ENCODE data around the gene MAP7D3.

Gene MAP7D3

DNA sequence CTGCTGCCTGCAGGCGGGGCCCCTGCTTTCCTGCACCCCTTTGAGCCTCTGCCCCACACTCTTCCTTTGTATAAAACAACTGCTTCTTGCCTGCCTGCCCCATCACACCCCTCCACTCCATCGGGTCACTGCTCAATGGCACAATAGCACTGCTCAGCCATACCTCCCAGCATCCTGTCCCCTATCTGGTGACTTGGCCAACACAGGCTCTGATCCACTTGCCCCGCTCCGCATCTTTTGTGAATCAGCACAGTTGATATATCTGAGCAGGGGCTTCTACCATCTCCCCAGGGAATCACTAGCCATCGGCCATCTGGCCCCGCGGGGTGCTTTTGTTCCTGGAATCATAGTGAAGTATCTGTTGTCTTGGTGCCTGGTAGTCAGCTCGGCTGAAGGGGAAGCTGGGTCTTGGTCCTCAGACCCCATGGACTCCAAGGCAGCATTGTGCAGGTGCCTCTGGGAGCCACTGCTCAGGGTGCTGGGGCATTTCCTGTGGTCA is 45.3 kb downstream of the MAP7D3 start:
- no peak for DNase-seq

- DNase-seq = peak; percentile 13
Observed at GRCh38 chrX:136204571-136204970, 46.6 kb downstream of the MAP7D3 start.

- no peak for DNase-seq
Observed at GRCh38 chrX:136203951-136204350, 47.2 kb downstream of the MAP7D3 start.

GRCh38 chrX:136203438-136203837 is 47.8 kb downstream of the MAP7D3 start:
- no peak for DNase-seq

GRCh38 chrX:136202889-136203288 is 48.3 kb downstream of the MAP7D3 start:
- no peak for DNase-seq

DNA sequence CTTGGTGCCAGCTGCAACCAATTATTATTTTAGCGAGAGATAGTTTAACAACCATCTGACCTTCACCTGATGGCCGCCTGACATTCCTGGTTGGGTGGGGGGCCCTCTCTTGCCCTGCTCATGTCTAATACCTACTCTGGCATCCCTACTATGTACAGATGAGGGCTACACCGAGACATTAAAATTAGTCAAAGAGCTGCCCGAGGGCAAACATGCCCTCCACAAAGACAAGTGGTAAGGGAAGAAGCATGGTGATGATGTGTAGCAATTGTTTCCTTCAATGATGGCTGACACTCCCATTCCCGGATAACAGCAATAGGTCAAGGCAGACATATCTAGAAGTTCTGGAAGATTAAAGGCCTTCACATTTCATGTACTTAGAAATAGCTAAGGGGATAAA is 49.6 kb downstream of the MAP7D3 start:
- DNase-seq = no peak

DNA sequence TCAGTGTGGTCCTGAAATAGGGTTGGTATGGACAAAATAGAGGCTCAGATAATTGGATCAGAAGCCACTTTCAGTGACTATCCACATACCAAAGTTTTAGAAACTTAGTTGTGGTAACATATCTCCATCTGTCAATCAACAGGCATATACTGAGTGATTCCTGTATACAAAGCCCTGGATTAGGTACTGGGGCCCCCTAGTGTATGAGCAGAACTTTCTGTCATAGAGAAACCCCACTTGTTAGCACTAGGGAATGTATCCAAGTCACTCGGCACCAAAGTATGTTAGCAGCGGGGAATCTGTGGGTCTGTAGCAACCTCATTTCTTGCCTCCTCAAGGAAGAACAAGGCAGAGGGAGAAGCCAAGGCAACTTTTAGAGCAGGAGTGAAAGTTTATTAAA is 50.7 kb downstream of the MAP7D3 start:
- peak; percentile 41 for DNase-seq

- DNase-seq = no peak
Observed at GRCh38 chrX:136199365-136199764, 51.8 kb downstream of the MAP7D3 start.

DNA sequence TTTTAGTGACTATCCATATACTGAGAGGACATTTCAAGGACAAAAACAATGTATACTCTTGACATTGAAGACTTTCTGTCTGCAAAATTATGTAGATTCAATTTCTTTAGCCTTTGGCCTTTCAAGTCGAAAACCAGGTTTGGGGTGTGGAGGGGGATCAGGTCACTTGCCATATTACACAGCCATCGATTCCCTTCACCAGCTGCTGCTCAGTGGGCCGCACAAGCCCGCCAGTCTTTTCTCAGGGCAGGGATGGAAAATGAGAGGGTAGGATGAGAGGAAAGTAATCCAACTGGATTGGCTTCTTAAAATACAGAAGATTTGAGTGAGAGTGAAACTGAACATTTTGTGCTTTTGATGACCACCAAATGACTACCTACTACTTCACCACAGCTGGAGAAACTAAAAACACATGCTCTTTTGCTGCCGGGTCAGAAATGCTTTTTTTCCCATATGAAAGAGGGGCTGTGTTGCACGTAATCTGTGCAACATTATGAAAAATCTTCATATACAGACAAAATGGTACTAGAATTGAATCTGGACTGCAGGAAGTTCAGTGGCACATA is 52.4 kb downstream of the MAP7D3 start:
- DNase-seq = no peak

GRCh38 chrX:136198010-136198409 is 53.2 kb downstream of the MAP7D3 start:
- DNase-seq = no peak

DNA sequence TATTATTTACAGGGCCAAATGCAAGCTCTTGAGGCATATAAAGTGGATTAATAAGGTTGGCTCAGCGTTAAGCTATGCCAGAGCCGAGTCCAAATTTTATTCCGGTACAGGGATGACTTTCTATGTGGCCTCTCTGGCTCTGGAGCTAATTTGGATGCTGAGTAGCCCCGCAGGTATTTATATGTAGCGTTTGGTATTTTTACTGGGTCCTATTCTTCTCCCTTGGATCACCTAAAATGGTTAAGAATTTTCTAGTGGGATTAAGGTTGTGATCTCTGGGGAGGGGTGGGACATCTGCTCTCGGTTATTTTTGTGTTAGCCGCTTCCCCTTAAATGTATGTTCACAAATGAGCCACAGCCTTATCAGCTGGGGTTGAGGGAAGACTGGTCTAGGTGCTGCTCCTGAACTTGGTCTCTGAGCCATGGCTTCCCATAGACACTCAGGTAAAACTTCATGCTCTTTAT is 54.5 kb downstream of the MAP7D3 start:
- DNase-seq = no peak

- DNase-seq = no peak
Observed at GRCh38 chrX:136195247-136195646, 56.0 kb downstream of the MAP7D3 start.

DNA sequence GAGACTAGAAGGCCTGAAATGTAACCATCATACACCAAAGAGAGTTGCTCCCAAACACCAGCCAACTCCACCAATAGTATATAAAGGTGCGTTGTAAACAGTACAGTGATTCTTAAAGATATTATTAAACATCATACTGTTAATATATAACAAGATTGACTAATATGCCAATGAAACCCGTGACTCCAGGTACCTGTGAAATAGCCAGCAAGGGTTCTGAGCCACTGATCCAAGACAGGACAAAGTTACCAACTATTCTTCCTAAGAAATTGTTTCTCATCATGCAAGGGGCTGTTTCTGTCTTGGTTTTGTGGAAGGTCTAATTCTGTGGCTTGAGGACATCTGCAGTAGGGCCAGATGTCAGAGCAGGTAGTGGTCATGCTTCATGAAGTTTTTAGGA is 56.7 kb downstream of the MAP7D3 start:
- no peak for DNase-seq

GRCh38 chrX:136193771-136194170 is 57.4 kb downstream of the MAP7D3 start:
- no peak for DNase-seq

GRCh38 chrX:136192839-136193414 is 58.3 kb downstream of the MAP7D3 start:
- DNase-seq = no peak

DNA sequence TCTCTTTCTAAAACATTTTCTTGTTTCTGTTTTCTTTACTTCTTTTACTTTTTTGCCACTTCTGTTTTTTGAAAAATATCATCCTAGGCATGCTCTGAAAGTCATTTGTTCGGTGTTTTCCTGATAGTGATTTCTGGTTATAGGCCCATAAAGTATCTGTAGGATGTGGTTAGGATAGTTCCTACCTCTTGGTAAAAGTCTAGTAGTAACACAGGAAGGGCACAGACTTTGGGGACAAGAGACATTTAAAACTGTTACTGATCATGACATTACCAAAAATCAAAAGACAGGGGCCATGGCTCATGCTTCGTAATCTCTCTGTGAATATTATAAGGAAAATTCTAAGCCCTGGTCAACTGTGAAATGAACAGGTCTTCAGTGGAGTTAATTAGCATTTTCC is 59.1 kb downstream of the MAP7D3 start:
- no peak for DNase-seq

DNA sequence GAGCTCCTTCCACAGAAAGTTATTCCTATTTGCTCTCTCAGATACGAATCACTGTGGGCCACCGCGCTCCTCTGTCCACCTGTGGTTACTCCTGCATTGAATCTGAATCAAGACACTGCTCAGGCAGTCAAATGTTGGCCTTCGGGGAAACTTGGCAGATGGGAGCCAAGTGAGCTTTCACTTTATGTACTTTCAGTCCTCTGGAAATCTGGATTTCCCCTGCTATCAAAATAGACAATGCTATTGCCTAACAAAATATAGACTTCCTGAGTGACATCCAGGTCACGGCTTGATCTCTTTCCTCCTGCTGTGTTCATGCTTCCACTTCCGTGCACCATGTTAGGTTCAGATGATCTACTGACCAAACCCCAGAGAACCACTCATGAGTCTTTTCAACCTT is 60.0 kb downstream of the MAP7D3 start:
- DNase-seq = no peak

DNA sequence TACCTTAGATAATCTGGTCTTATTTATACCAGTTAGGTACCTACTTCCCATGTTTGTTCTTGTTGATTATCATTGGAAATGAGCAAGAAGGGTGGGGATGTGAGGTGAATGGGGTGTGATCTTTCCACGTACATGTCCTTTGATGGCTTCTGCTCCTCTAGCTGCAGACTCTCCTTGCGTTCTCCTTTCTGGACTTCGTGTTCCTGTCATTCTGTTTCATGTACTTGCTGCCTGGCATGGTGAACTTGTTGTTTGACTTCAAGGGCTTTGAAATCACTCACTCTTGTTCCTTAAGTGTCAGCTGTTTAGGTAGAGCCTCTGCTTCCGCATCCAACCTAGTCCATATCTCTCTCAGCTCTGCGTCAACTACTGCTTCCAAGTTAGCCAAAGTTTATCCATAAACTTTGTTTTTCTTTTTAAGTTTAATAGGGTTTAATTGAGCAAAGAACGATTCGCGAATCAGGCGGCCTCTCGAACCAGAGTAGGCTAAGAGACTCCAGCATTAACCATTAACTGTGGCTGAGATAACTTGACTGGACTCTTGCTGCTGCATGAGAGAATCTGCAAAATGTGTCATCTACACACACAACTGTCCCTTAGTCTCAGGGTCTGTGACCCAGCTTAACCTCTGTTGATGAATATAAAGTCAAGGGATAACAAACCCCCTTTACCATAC is 61.0 kb downstream of the MAP7D3 start:
- DNase-seq = no peak

DNA sequence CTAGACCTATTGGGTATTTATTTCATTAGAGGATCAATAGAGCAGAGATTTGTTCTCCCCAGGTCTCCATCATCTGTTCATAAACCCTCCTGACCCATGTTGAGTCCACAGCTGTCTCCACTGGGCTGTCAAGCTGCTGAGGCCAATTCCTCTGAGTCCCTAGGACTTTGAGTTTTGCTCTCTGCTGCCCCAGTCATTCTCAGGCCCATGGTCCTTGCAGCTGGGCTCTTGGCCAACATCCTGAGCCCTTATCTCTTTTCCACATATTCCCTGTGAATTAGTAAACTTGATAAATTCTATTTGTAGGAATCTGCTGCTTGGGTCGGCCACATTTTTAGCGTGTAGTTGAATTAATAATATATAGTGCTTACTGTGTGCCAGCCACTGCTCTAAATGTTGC is 62.0 kb downstream of the MAP7D3 start:
- DNase-seq = no peak

DNA sequence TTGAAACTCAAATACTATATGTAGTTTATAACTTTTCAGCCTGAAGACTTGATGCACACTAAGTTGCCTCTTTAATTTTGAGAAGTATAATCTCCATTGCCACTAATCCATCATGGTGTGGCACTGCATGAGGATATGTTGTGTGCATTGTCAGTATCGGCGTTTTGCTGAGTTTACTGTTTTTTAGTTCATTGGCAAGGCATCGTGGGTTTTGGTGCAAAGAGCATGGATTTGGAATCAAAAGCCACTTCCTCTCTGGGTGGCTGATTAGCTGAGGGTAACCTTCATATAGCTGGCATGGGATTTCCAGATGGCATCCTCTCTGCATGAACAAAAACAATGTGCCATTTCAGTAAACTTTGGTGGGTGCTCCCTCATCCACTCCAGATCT is 65.2 kb downstream of the MAP7D3 start:
- DNase-seq = no peak

GRCh38 chrX:136185401-136186022 is 65.7 kb downstream of the MAP7D3 start:
- peak; percentile 22 for DNase-seq

DNA sequence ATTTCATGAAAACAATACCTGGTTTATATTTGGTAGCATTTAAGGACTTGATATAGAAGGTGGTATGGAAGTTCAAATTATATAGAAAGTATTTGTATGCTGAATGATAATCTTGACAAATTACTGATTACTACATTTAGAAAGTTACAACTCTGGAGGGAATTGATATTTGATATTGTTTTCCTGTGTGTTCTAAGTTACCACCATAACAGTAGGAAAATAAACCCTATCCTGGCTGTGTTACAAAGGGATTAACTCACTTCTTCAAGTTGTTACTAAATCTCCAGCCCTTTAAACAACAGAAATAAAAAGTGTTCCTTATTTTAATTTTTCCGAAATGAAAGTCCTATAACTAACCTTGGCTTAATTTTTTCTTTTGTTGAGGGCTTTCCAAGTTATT is 67.3 kb downstream of the MAP7D3 start:
- no peak for DNase-seq

DNA sequence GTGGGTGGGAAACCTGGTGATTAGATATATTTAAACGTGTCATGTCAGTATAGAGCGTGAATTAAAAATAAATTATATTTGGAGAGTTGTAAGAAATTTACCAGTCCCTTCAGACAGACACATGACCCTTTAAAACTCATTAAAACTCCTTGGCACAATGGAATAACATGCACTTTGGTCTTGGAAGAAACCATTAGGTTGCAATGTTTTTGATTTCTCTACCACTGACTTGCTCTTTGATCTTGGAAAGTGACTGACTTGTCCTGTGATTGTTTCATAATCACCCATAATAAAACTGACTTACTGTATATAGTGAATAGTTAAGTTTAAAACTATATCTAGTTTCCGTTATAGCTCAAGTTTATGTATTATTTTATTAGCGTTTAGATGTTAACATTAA is 68.0 kb downstream of the MAP7D3 start:
- DNase-seq = no peak

GRCh38 chrX:136182414-136182813 is 68.8 kb downstream of the MAP7D3 start:
- no peak for DNase-seq
